Measurements from ENCODE around the gene TM4SF4.
"Not testable (repeated sequence)": the region's sequence is repeated elsewhere in the genome, so short reads cannot be mapped to it uniquely, and the experiment has no call there.

The TM4SF4 gene

DNA sequence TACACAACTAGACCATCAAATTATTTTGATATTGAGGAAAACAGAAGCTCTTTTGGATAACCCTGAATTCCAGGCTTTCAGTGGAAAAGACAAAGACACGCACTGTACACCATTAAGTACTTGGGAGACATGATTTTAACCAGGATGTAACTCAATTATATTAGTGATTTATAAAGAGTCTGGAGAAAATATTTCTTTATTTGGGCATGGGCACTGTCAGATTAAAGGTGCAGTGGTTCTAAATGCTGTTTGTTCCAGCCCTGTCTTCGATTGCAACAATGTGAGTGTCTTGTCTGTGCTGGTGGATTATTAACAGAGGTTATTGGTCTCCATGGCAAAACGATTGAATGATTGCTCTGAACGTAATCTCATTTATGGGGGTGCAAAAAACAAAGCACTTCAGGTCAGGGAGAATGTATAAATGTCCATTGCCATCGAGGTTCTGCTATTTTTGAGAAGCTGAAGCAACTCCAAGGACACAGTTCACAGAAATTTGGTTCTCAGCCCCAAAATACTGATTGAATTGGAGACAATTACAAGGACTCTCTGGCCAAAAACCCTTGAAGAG, at the start of gene TM4SF4:
TSS of gene TM4SF4 (plus strand) at position 448 of the 568 bp plus-strand sequence. CDS start 181 bp downstream, outside the sequence.
- DNase-seq (ENCODE audit: low read depth in 4 of 4, low spot score in 1 of 4) = no peak

- DNase-seq (ENCODE audit: low read depth in 4 of 4, low spot score in 1 of 4) = no peak
These were observed 49.6 kb upstream of the TM4SF4 start for GRCh38 chr3:149424918-149425317.

- no peak for DNase-seq (ENCODE audit: low read depth in 4 of 4, low spot score in 1 of 4)
These were observed 48.2 kb upstream of the TM4SF4 start for GRCh38 chr3:149426325-149426724.

GRCh38 chr3:149428087-149428486, 46.4 kb upstream of the TM4SF4 start:
- no peak for DNase-seq (ENCODE audit: low read depth in 4 of 4, low spot score in 1 of 4)

DNA sequence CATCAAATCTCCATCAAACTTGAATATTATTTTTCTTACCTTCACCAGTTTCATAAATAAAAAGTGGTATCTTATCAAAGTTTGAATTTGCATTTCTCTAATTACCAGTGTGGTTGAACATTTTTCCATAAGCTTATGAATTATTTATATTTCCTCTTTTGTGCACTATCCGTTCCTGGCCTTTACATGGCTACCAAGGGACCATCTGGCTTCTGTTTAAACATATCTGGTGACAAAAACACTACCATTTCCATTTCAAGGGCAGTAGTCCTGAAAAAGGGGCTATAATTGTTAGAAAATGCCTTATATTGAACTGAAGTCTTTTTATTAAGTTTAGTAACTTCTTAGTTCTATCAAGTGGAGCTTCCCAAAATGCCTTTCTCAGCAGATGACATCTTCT, 44.3 kb upstream of the TM4SF4 start:
- DNase-seq (ENCODE audit: low read depth in 4 of 4, low spot score in 1 of 4) = no peak

DNA sequence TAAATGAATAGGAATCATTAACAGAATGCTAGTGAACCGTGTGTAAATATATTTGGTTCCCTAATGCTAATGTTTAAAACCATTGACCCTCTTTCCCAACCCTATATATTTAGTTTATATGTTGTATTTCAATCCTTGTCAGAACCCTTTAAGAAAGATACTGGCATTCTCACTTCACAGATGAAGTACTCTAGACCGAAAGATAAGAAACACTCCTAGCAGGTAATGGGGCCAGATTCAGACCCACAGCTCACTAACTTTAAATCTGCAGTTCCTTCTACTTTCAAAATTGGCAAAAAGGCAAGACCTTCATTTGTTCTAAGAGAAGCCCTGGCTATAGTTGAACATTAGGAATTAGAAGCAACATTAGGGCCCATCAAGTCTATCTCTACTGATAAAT, 42.3 kb upstream of the TM4SF4 start:
- DNase-seq (ENCODE audit: low read depth in 4 of 4, low spot score in 1 of 4) = no peak

GRCh38 chr3:149435996-149436885, 38.3 kb upstream of the TM4SF4 start:
- DNase-seq (ENCODE audit: low read depth in 4 of 4, low spot score in 1 of 4) = no peak

DNA sequence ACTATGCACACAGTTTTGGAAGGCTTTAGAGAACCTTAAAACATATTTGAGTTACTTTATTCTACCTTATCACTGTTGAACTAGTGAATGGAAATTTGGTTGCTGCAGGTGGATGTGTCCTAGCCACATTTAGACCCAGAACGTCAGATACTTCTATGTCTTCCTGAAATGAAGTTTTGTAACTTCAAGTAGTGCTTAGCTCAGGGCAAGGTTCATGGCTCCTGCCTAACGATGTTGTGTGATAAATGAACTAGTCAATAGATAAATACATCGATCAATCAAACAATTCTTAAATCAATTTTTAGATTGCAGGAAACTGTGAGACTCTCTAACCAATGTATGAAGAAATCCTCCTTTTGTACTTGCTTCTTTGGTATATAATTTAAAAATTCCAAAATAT, 37.2 kb upstream of the TM4SF4 start:
- no peak for DNase-seq (ENCODE audit: low read depth in 4 of 4, low spot score in 1 of 4)

DNA sequence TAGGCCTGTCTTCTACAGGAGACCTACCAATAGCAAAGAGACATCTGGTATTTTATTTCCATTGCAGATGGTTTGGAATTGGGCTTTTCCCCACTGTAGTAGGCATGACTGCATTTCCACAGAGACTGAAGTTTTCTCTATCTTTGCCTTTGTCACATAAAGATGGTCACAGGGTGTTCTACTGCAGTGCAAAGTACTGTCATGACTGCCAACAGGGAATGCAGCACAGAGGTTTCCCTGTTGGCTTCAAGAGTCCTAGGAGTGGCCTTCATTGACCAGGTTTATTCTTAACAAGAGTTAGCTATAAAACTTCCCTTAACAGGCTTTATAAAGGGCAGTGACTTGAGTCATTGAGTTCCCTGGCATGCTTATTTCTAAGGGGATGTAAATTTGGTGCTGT, 36.8 kb upstream of the TM4SF4 start:
- DNase-seq (ENCODE audit: low read depth in 4 of 4, low spot score in 1 of 4) = no peak

- no peak for DNase-seq (ENCODE audit: low read depth in 4 of 4, low spot score in 1 of 4)
These were observed 35.5 kb upstream of the TM4SF4 start for GRCh38 chr3:149438981-149439380.

- no peak for DNase-seq (ENCODE audit: low read depth in 4 of 4, low spot score in 1 of 4)
These were observed 32.9 kb upstream of the TM4SF4 start for GRCh38 chr3:149441642-149442041.

DNA sequence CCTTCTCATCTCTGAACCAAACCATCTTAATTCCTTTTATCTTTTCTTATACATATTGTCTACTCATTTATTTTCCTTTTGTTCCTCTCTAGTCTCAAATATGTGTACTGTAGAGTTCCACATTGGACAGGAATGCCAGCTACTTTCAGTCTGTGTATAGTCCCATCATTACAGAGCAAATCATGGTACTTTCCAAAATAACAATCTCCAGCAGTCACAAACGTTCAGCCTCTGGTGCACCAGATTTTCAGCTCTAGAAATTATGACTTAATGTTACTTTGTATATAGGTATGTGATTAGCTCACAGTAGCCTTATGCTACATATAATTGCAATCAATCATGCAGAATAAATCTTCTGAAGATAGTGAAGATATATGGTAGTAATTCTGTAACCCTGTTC, 32.5 kb upstream of the TM4SF4 start:
- no peak for DNase-seq (ENCODE audit: low read depth in 4 of 4, low spot score in 1 of 4)

- DNase-seq (ENCODE audit: low read depth in 4 of 4, low spot score in 1 of 4) = no peak
These were observed 31.5 kb upstream of the TM4SF4 start for GRCh38 chr3:149442851-149443544.

DNA sequence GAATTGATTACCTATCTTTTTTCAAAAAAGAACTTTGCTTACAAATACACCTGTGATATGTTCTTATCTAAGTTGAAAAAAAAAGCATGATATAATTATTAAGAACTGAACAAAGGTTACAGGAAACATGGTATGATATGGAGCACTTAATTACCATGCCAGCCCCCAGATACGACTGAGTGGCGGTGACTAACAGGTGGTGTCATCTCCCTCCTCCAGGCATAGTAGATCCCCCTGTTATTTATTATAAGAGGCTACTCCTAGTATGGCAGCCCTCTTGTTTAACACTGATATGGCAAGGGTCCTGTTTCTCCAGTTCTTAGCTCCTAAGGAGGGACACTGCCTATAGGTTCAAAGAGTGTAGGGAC, 31.0 kb upstream of the TM4SF4 start:
- DNase-seq (ENCODE audit: low read depth in 4 of 4, low spot score in 1 of 4) = no peak

DNA sequence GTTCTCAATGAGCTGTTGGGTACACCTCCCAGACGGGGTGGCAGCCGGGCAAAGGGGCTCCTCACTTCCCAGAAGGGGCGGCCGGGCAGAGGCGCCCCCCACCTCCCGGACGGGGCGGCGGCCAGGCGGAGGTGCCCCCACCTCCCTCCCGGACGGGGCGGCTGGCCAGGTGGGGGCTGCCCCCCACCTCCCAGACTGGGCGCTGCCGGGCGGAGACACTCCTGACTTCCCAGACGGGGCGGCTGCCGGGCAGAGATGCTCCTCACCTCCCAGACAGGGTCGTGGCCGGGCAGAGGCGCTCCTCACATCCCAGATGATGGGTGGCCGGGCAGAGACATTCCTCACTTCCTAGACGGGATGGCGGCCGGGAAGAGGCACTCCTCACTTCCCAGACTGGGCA, 29.6 kb upstream of the TM4SF4 start:
- DNase-seq (ENCODE audit: low read depth in 4 of 4, low spot score in 1 of 4) = not testable (repeated sequence)

DNA sequence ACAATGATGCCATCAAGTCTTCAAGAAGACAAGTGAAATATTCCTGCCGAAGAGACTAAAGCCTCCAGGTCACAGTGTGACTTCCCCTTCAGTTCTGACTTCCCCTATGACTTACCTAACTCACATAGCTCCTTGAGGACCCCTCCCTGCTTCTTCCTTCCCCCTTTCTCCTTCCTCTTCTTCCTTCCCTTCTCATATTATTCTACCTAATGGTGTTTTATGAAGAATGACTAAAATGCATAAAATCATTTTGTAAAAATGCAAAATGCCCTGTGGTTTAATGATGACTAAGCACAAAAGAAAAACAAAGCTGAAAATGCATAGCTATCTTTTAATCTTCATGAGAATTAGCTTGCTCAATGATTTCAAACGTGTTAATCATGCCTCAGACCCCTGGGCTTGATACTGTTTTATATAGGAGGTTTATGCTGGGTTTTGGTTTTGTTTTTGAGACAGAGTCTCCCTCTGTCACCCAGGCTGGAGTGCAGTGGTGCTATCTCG, 26.1 kb upstream of the TM4SF4 start:
- DNase-seq (ENCODE audit: low read depth in 4 of 4, low spot score in 1 of 4) = no peak

DNA sequence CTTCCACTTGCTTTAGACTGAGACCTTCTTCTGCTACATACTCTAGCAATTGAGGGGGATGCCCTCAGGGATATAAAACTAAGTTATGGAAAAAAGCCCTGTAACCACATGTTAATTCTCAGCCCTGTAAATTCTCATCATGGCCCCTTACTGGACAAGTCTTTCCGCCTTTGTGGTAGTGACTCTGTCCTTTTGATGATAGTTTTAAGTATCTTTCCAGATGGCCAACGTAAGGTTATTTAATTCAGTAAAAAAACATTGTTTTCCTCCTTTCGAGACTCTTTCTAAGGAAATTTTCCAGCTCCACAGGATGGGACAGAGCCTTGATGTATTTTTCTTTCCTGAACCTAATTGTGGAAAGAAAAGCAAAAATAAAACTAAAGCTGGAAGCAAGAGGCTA, 25.3 kb upstream of the TM4SF4 start:
- no peak for DNase-seq (ENCODE audit: low read depth in 4 of 4, low spot score in 1 of 4)

GRCh38 chr3:149449799-149450198, 24.7 kb upstream of the TM4SF4 start:
- no peak for DNase-seq (ENCODE audit: low read depth in 4 of 4, low spot score in 1 of 4)

- no peak for DNase-seq (ENCODE audit: low read depth in 4 of 4, low spot score in 1 of 4)
These were observed 24.2 kb upstream of the TM4SF4 start for GRCh38 chr3:149450281-149450680.

- DNase-seq (ENCODE audit: low read depth in 4 of 4, low spot score in 1 of 4) = no peak
These were observed 22.5 kb upstream of the TM4SF4 start for GRCh38 chr3:149452036-149452435.

DNA sequence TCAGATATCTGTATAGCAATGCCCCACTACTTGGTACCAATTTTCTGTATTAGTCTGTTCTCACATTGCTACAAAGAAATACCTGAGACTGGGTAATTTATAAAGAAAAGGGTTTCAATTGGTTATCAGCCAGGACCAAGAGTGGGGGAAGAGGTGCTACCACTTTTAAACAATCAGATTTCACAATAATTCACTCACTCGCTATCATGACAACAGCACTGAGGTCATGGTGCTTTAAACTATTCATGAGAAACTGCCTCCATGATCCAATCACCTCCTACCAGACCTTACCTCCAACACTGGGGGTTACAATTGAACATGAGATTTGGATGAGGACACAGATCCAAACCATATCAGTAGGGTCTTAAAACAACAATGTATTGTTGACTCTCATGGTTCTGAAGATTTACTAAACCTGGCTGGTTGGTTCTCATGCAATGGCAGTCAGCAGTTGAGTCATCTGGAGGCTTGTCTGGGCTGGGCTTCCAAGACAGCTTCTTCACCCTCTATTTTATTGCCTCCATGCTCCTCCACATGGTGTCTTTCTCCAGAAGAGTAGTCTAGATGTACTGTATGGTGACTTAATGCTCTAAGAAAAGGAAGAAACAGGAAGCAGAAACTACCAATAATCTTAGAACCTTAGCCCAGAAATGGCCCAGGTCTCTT, 21.2 kb upstream of the TM4SF4 start:
- DNase-seq (ENCODE audit: low read depth in 4 of 4, low spot score in 1 of 4) = no peak
